GM18951 (cell line): ENCODE data around the gene SDK1.

Experiments
- POLR2A ChIP-seq: IDR thresholded peaks from 4 replicates; pipeline ENCODE4 v1.6.1; 2011; ENCODE audit warnings: mild to moderate bottlenecking; ENCODE audit not compliant: insufficient read length, insufficient read depth; ENCODE audit errors: extremely low read depth
- in situ Hi-C: fragments of 300-500 bp; cut with MboI; formaldehyde crosslinking; loops from one replicate; pipeline ENCODE4 v1.12.0; 2022; ENCODE audit warnings: low sequenced_read_pairs, mixed read lengths, inconsistent platforms; ENCODE audit not compliant: unreplicated experiment

Gene SDK1

GRCh38 chr7:4185136-4185535, 884.1 kb downstream of the SDK1 start:
- in situ Hi-C loops, result no loop called here
- TF ChIP-seq POLR2A, result no peak

- no peak for TF ChIP-seq POLR2A
- in situ Hi-C loops, result no loop called here
Measured at GRCh38 chr7:4185721-4186512, 884.9 kb downstream of the SDK1 start.

GRCh38 chr7:4186513-4186780, 885.4 kb downstream of the SDK1 start:
- in situ Hi-C loops, result no loop called here
- no peak for TF ChIP-seq POLR2A

GRCh38 chr7:4188651-4189050, 887.6 kb downstream of the SDK1 start:
- in situ Hi-C loops, result no loop called here
- no peak for TF ChIP-seq POLR2A

- no peak for TF ChIP-seq POLR2A
- in situ Hi-C loops, result no loop called here
Measured at GRCh38 chr7:4189131-4189570, 888.1 kb downstream of the SDK1 start.

- no peak for TF ChIP-seq POLR2A
- in situ Hi-C loops, result no loop called here
Measured at GRCh38 chr7:4190010-4190981, 889.2 kb downstream of the SDK1 start.

GRCh38 chr7:4191046-4191445, 890.0 kb downstream of the SDK1 start:
- TF ChIP-seq POLR2A, result no peak
- in situ Hi-C loops, result no loop called here

- TF ChIP-seq POLR2A, result no peak
- in situ Hi-C loops, result no loop called here
Measured at GRCh38 chr7:4191525-4191924, 890.5 kb downstream of the SDK1 start.

- in situ Hi-C loops, result no loop called here
- TF ChIP-seq POLR2A, result no peak
Measured at GRCh38 chr7:4195660-4196059, 894.6 kb downstream of the SDK1 start.

- no peak for TF ChIP-seq POLR2A
- in situ Hi-C loops, result no loop called here
Measured at GRCh38 chr7:4196121-4196819, 895.2 kb downstream of the SDK1 start.

- in situ Hi-C loops, result no loop called here
- TF ChIP-seq POLR2A, result no peak
Measured at GRCh38 chr7:4198301-4198700, 897.2 kb downstream of the SDK1 start.

- TF ChIP-seq POLR2A, result no peak
- in situ Hi-C loops, result no loop called here
Measured at GRCh38 chr7:4200546-4201094, 899.6 kb downstream of the SDK1 start.

- in situ Hi-C loops, result no loop called here
Measured at GRCh38 chr7:4201566-4201965, 900.5 kb downstream of the SDK1 start.

More at GRCh38 chr7:4201566-4201965, 900.5 kb downstream of the SDK1 start:
- TF ChIP-seq POLR2A, result no peak
